HEK293 (cell line): ENCODE data around the gene HLA-E.
A peak's percentile ranks its signal among the peaks of the same experiment; 100 is the strongest.
"Not testable (repeated sequence)": the region's sequence is repeated elsewhere in the genome, so short reads cannot be mapped to it uniquely, and the experiment has no call there.

Source experiments
- CTCF ChIA-PET: fragments of 350-600 bp; formaldehyde crosslinking; extraction: SDS; loops from one replicate; lab custom pipeline; 2021; ENCODE audit warnings: antibody characterized with exemption; lab: Yijun Ruan, JAX
- POLR2A ChIA-PET: fragments of 300-600 bp; formaldehyde crosslinking; extraction: SDS; loops from one replicate; lab custom pipeline; 2020; ENCODE audit warnings: antibody characterized with exemption, inconsistent platforms; lab: Yijun Ruan, JAX
- H3K27ac ChIP-seq: fragments of 200-500 bp; sonication (Bioruptor generic); 2 replicates; pipeline ENCODE4 v1.5.1; 2014; ENCODE audit warnings: low read depth, low read length, control low read depth, inconsistent platforms; ENCODE audit errors: extremely low read depth
- H3K36me3 ChIP-seq, 2 experiments: fragments of 200-500 bp in 1 of 2; sonication (Bioruptor generic) in 1 of 2; 1 replicate in 1 of 2; 2 replicates in 1 of 2; pipeline ENCODE4 v1.5.1; 2014 to 2017; ENCODE audit warnings: inconsistent platforms in 2 of 2, low read length in 2 of 2; ENCODE audit not compliant: control insufficient read depth in 2 of 2, insufficient read depth in 1 of 2
- H3K4me1 ChIP-seq: fragments of 200-500 bp; sonication (Bioruptor generic); 2 replicates; pipeline ENCODE4 v1.5.1; 2014; ENCODE audit warnings: mild to moderate bottlenecking, low read length, inconsistent platforms; ENCODE audit not compliant: control insufficient read depth, insufficient read depth
- H3K4me3 ChIP-seq: 2 replicates; pipeline ENCODE4 v1.5.1; 2011; ENCODE audit warnings: low read depth, mild to moderate bottlenecking, control low read depth, low read length, moderate library complexity
- H3K9me3 ChIP-seq: fragments of 200-500 bp; sonication (Bioruptor generic); 2 replicates; pipeline ENCODE4 v1.5.1; 2014; ENCODE audit warnings: low read depth, low read length, inconsistent platforms; ENCODE audit not compliant: control insufficient read depth, insufficient read depth
- PATZ1 ChIP-seq: fragments of 450-650 bp; formaldehyde crosslinking; IDR thresholded peaks from 2 replicates; pipeline ENCODE4 v1.5.1; 2016; ENCODE audit warnings: missing biosample characterization, missing genetic modification characterization
- REST ChIP-seq: fragments of 450-650 bp; formaldehyde crosslinking; IDR thresholded peaks from 2 replicates; pipeline ENCODE4 v1.5.1; 2016; ENCODE audit warnings: missing biosample characterization, missing genetic modification characterization
- ZBTB1 ChIP-seq: fragments of 450-650 bp; formaldehyde crosslinking; IDR thresholded peaks from 2 replicates; pipeline ENCODE4 v1.5.1; 2016; ENCODE audit warnings: missing biosample characterization, missing genetic modification characterization
- ZBTB20 ChIP-seq: fragments of 450-650 bp; formaldehyde crosslinking; IDR thresholded peaks from 2 replicates; pipeline ENCODE4 v1.5.1; 2016; ENCODE audit warnings: missing biosample characterization, missing genetic modification characterization
- ZBTB6 ChIP-seq: fragments of 450-650 bp; formaldehyde crosslinking; IDR thresholded peaks from 2 replicates; pipeline ENCODE4 v1.5.1; 2017; ENCODE audit warnings: missing biosample characterization, missing genetic modification characterization
- ZFP3 ChIP-seq: fragments of 450-650 bp; formaldehyde crosslinking; IDR thresholded peaks from 2 replicates; pipeline ENCODE4 v1.5.1; 2016; ENCODE audit warnings: low read depth, missing biosample characterization, missing genetic modification characterization
- ZNF146 ChIP-seq: fragments of 450-650 bp; formaldehyde crosslinking; IDR thresholded peaks from 2 replicates; pipeline ENCODE4 v1.5.1; 2016; ENCODE audit warnings: missing biosample characterization, missing genetic modification characterization
- ZNF148 ChIP-seq: fragments of 450-650 bp; formaldehyde crosslinking; IDR thresholded peaks from 2 replicates; pipeline ENCODE4 v1.5.0; 2017; ENCODE audit warnings: missing biosample characterization, missing genetic modification characterization, borderline replicate concordance
- ZNF223 ChIP-seq: fragments of 450-650 bp; formaldehyde crosslinking; IDR thresholded peaks from 2 replicates; pipeline ENCODE4 v1.5.1; 2016; ENCODE audit warnings: missing biosample characterization, missing genetic modification characterization
- ZNF311 ChIP-seq: fragments of 450-650 bp; formaldehyde crosslinking; IDR thresholded peaks from 2 replicates; pipeline ENCODE4 v1.5.1; 2017; ENCODE audit warnings: missing biosample characterization, missing genetic modification characterization, borderline replicate concordance
- ZNF600 ChIP-seq: fragments of 450-650 bp; formaldehyde crosslinking; IDR thresholded peaks from 2 replicates; pipeline ENCODE4 v1.5.1; 2016; ENCODE audit warnings: missing biosample characterization, missing genetic modification characterization
- ZNF654 ChIP-seq: fragments of 450-650 bp; formaldehyde crosslinking; IDR thresholded peaks from 2 replicates; pipeline ENCODE4 v1.5.1; 2016; ENCODE audit warnings: low read depth, missing biosample characterization, missing genetic modification characterization
- ZNF768 ChIP-seq: fragments of 450-650 bp; formaldehyde crosslinking; IDR thresholded peaks from 2 replicates; pipeline ENCODE4 v1.5.1; 2018; ENCODE audit warnings: missing biosample characterization, mild to moderate bottlenecking, missing genetic modification characterization
- ZSCAN23 ChIP-seq: fragments of 450-650 bp; formaldehyde crosslinking; IDR thresholded peaks from 2 replicates; pipeline ENCODE4 v1.5.1; 2016; ENCODE audit warnings: missing biosample characterization, missing genetic modification characterization

Gene HLA-E

GRCh38 chr6:30490026-30490876 is 942 bp downstream of the HLA-E start (continued):
- TF ChIP-seq ZNF600 (tag by site-specific recombination) (no peak), ZBTB20 (peak; percentile 12; the same call in 1 of the 2 replicates), ZFP3 (tag by site-specific recombination) (no peak), ZBTB1 (tag by site-specific recombination) (no peak), ZSCAN23 (tag by site-specific recombination) (no peak), ZNF148 (tag by site-specific recombination) (no peak), REST (no peak), ZNF311 (tag by site-specific recombination) (no peak), ZNF654 (tag by site-specific recombination) (no peak), ZNF768 (tag by site-specific recombination) (no peak), ZNF146 (tag by site-specific recombination) (no peak), PATZ1 (tag by site-specific recombination) (no peak), ZNF223 (tag by site-specific recombination) (no peak), ZBTB6 (tag by site-specific recombination) (peak; percentile 21; the same call in 1 of the 2 replicates)

GRCh38 chr6:30491291-30491953 is 2.1 kb downstream of the HLA-E start:
- peaks cover 21 to 41% of the 10 kb centered on the region in 2 experiments; a peak in 2 of 3 replicates for H3K36me3 ChIP-seq
- H3K27ac ChIP-seq, H3K4me1 ChIP-seq, H3K9me3 ChIP-seq, H3K4me3 ChIP-seq: not testable (repeated sequence)
- POLR2A ChIA-PET = interaction anchor here (1.7 kb wide), 1 partner anchor 80 kb away, joined by 5 read pairs; the partner anchor contains the start of gene ABCF1
- CTCF ChIA-PET = interaction anchor here (0.5 to 3.9 kb wide), 10 partner anchors 9 to 578 kb away, joined by 3 to 25 read pairs (median 7); no protein-coding TSS in a partner anchor
